ENCODE measurements around the gene GPR132. TPM values are rescaled to one million over a fixed set of nuclear protein-coding genes. Genes with fewer than 3 reads are reported as not detected.

GPR132 gene
- total and polyA plus RNA-seq, 2 of the 13 experiments (the other 11 are each of a cell fraction or from before 2014, with no cell fraction given) = not detected

DNA sequence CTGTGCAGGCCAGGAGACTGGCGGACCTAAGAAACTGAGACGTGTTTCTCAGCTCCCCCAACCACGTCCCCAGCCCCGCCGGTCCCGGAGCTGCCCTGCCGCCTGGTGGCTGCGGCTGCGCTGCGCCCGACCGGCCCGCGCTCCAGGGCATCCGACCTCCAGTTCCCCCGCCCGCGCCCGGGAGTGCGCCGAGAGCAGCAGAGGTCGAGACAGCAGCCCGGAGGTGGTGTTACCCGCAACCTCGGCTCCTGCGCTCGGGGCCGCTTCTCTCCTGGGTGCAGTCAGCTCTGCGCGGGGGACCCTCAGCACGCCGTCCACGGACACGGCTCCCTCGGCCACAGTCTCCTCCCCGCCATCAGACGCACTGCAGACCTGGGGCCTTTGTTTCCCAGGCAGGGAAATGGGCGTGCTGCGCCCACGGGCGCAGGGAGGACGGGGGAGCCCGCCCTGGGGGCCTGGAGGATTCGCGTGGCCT lies 21.6 kb upstream of the GPR132 start (continued):
- no peak for TF ChIP-seq HMGXB3 (CRISPR knock-in tag; IDR thresholded peaks at IDR 0.05; ENCODE audit: borderline replicate concordance)
- peak; percentile 42; the same call in 1 of the 2 replicates for TF ChIP-seq ZBTB38 (CRISPR knock-in tag; IDR thresholded peaks at IDR 0.05)
- peak; percentile 39 for TF ChIP-seq HNRNPLL (IDR thresholded peaks at IDR 0.05; ENCODE audit: low read depth, low read length, poor library complexity, severe bottlenecking)
- no peak for TF ChIP-seq KAT7 (CRISPR knock-in tag; IDR thresholded peaks at IDR 0.05; ENCODE audit: borderline replicate concordance)
- TF ChIP-seq ZNF788 (CRISPR knock-in tag; IDR thresholded peaks at IDR 0.05; ENCODE audit: borderline replicate concordance) = peak; percentile 43; the same call in 1 of the 2 replicates
- TF ChIP-seq ZNF629 (CRISPR knock-in tag; conservative IDR thresholded peaks at IDR 0.05) = peak; percentile 94
- no peak for TF ChIP-seq ZC3H13 (CRISPR knock-in tag; IDR thresholded peaks at IDR 0.05)
- TF ChIP-seq ZFX (CRISPR knock-in tag; IDR thresholded peaks at IDR 0.05; ENCODE audit: low read depth) = peak; percentile 34; the same call in 1 of the 2 replicates
- TF ChIP-seq PHF21A (CRISPR knock-in tag; IDR thresholded peaks at IDR 0.05) = 0 out of 2 replicates have a peak, but pooled peaks have one; percentile 20
- peak; percentile 83 for TF ChIP-seq RAD21 (CRISPR knock-in tag; IDR thresholded peaks at IDR 0.05)
- no peak for TF ChIP-seq PTBP1 (IDR thresholded peaks at IDR 0.05; ENCODE audit: low read depth, low read length, poor library complexity, severe bottlenecking)
- TF ChIP-seq CTCF (CRISPR knock-in tag; IDR thresholded peaks at IDR 0.05) = peak; percentile 83
- TF ChIP-seq DNMT1 (CRISPR knock-in tag; IDR thresholded peaks at IDR 0.05) = 0 out of 2 replicates have a peak, but pooled peaks have one; percentile 41
- peak; percentile 85 for TF ChIP-seq ZMYM3 (CRISPR knock-in tag; IDR thresholded peaks at IDR 0.05)
- no peak for TF ChIP-seq RBAK (CRISPR knock-in tag; IDR thresholded peaks at IDR 0.05)
- TF ChIP-seq YY1 (IDR thresholded peaks at IDR 0.05; ENCODE audit: insufficient read depth, insufficient replicate concordance, low read depth, low read length) = peak; percentile 39
- peak; percentile 48; the same call in 1 of the 2 replicates for TF ChIP-seq ZNF691 (CRISPR knock-in tag; IDR thresholded peaks at IDR 0.05; ENCODE audit: borderline replicate concordance, low read depth)
- TF ChIP-seq, protein P1, sequence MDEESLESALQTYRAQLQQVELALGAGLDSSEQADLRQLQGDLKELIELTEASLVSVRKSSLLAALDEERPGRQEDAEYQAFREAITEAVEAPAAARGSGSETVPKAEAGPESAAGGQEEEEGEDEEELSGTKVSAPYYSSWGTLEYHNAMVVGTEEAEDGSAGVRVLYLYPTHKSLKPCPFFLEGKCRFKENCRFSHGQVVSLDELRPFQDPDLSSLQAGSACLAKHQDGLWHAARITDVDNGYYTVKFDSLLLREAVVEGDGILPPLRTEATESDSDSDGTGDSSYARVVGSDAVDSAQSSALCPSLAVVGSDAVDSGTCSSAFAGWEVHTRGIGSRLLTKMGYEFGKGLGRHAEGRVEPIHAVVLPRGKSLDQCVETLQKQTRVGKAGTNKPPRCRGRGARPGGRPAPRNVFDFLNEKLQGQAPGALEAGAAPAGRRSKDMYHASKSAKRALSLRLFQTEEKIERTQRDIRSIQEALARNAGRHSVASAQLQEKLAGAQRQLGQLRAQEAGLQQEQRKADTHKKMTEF (CRISPR knock-in tag; IDR thresholded peaks at IDR 0.05) = peak; percentile 32; the same call in 1 of the 2 replicates
- peak; percentile 99 for TF ChIP-seq ZNF800 (CRISPR knock-in tag; IDR thresholded peaks at IDR 0.05)

All from HepG2 (cell line).